ENCODE measurements around the gene SLC25A19.
"Not testable (repeated sequence)": the region's sequence is repeated elsewhere in the genome, so short reads cannot be mapped to it uniquely, and the experiment has no call there.

SLC25A19 gene

GRCh38 chr17:75266316-75267152 lies 22.7 kb downstream of the SLC25A19 start:
- no peak for DNase-seq

- DNase-seq, result no peak
Observed at GRCh38 chr17:75265614-75266315, 23.5 kb downstream of the SLC25A19 start.

- no peak for DNase-seq
Observed at GRCh38 chr17:75263055-75263454, 26.2 kb downstream of the SLC25A19 start.

- DNase-seq, result peak in 1 of 2 donors; percentile 14
Observed at GRCh38 chr17:75262112-75262606, 27.1 kb downstream of the SLC25A19 start.

- DNase-seq, result peak; percentile 97
Observed at GRCh38 chr17:75261336-75262111, 27.7 kb downstream of the SLC25A19 start, which contains the start of the genes GGA3 and MRPS7. TSS of gene GGA3 (minus strand) at chr17:75261606. CDS start at chr17:75261587, 19 bp downstream. TSS of gene MRPS7 (plus strand) at chr17:75261879. CDS start at chr17:75261901, 22 bp downstream.

- peak; percentile 55 to 62 for DNase-seq
Observed at GRCh38 chr17:75260641-75261335, 28.4 kb downstream of the SLC25A19 start.

GRCh38 chr17:75257228-75257627 lies 32.0 kb downstream of the SLC25A19 start:
- DNase-seq, result not testable (repeated sequence)

- DNase-seq, result not testable (repeated sequence)
Observed at GRCh38 chr17:75255954-75256698, 33.1 kb downstream of the SLC25A19 start.

- no peak for DNase-seq
Observed at GRCh38 chr17:75252039-75252816, 37.0 kb downstream of the SLC25A19 start.

GRCh38 chr17:75250009-75250471 lies 39.2 kb downstream of the SLC25A19 start:
- peak; percentile 88 to 91 for DNase-seq

- peak in 1 of 2 donors; percentile 18 for DNase-seq
Observed at GRCh38 chr17:75249564-75249963, 39.7 kb downstream of the SLC25A19 start.

GRCh38 chr17:75246404-75246803 lies 42.8 kb downstream of the SLC25A19 start:
- no peak for DNase-seq

- no peak for DNase-seq
Observed at GRCh38 chr17:75245011-75245410, 44.2 kb downstream of the SLC25A19 start.

GRCh38 chr17:75244133-75244866 lies 44.9 kb downstream of the SLC25A19 start:
- no peak for DNase-seq

- DNase-seq, result peak; percentile 22 to 40
Observed at GRCh38 chr17:75242461-75243042, 46.7 kb downstream of the SLC25A19 start.

GRCh38 chr17:75241996-75242460 lies 47.2 kb downstream of the SLC25A19 start:
- DNase-seq, result no peak

- DNase-seq, result no peak
Observed at GRCh38 chr17:75241502-75241901, 47.7 kb downstream of the SLC25A19 start.

- DNase-seq, result no peak
Observed at GRCh38 chr17:75241143-75241430, 48.1 kb downstream of the SLC25A19 start.

GRCh38 chr17:75240394-75241142 lies 48.7 kb downstream of the SLC25A19 start:
- peak; percentile 38 to 47 for DNase-seq
